Endothelial cell of coronary artery (primary cell): ENCODE measurements around the gene PIGN. TPM values are rescaled to one million over a fixed set of nuclear protein-coding genes. Genes with fewer than 3 reads are reported as not detected.

Experiments
- total RNA-seq: library from RNA; depleted of rRNA; stranded (reverse); fragments of >200 nt; gene quantifications from 2 replicates; pipeline ENCODE4 v1.2.3, GENCODE V29; 2014

PIGN gene, protein sequence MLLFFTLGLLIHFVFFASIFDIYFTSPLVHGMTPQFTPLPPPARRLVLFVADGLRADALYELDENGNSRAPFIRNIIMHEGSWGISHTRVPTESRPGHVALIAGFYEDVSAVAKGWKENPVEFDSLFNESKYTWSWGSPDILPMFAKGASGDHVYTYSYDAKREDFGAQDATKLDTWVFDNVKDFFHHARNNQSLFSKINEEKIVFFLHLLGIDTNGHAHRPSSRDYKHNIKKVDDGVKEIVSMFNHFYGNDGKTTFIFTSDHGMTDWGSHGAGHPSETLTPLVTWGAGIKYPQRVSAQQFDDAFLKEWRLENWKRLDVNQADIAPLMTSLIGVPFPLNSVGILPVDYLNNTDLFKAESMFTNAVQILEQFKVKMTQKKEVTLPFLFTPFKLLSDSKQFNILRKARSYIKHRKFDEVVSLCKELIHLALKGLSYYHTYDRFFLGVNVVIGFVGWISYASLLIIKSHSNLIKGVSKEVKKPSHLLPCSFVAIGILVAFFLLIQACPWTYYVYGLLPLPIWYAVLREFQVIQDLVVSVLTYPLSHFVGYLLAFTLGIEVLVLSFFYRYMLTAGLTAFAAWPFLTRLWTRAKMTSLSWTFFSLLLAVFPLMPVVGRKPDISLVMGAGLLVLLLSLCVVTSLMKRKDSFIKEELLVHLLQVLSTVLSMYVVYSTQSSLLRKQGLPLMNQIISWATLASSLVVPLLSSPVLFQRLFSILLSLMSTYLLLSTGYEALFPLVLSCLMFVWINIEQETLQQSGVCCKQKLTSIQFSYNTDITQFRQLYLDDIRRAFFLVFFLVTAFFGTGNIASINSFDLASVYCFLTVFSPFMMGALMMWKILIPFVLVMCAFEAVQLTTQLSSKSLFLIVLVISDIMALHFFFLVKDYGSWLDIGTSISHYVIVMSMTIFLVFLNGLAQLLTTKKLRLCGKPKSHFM
- total RNA-seq: 31.7 and 53.0 TPM in 2 replicates

DNA sequence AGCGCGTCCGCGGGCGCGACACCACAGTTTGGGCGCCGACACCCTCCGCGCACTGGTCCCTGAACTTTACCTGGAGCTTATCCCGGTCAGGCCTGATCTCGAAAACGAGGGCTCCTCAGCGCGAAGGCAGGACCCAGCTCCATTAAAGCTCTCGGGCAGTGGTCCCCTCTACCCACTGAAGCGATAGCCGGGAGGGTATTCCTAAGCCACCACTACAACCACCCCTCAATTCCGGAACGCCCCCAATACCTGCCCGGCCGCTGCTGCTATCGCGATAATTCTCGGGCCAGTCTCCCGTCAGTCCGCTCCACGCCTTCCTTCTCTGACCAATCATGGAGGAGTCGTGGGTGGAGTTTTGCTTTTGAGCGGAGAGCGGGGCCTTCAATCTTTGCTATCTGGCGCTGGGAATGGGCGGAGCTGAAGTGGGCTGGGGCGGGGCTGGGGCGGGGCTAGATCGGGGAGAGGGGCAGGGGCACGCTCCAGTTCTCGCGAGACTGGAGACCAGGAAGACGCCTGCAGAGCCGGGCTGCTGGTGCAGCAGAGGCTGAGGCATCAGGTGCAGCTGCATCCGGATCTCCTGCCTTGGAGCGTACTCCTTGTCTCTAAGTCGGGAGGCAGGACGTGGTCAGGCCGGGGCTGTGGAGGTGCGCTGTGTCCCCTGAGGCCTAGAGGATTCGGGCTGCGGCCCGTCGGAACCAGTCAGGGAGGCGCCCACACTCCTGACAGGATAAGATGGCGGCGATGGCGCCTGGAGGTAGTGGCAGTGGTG lies at the start of gene PIGN, which contains the start of gene RELCH:
Gene PIGN, minus strand, starts transcription at position 283 of the 769 bp plus-strand sequence. CDS start 25,703 bp downstream, outside the sequence.
Gene RELCH, plus strand, starts transcription at position 482 of the 769 bp plus-strand sequence. Its CDS starts 251 bp downstream, at position 733.

Other genes with a start within 250 kb of the PIGN start
- 25.0 and 29.6 TPM in 2 replicates for gene RELCH, start 199 bp upstream of the PIGN start, total RNA-seq
- gene TNFRSF11A, start 138.3 kb upstream of the PIGN start, total RNA-seq: 1.9 and 3.1 TPM in 2 replicates